ENCODE data around the gene KRTAP10-2. TPM values are rescaled to one million over a fixed set of nuclear protein-coding genes. Genes with fewer than 3 reads are reported as not detected.

The KRTAP10-2 gene
- total and polyA plus RNA-seq, 9 of the 15 experiments (the other 6 are each of a cell fraction or from before 2014, with no cell fraction given) = not detected

DNA sequence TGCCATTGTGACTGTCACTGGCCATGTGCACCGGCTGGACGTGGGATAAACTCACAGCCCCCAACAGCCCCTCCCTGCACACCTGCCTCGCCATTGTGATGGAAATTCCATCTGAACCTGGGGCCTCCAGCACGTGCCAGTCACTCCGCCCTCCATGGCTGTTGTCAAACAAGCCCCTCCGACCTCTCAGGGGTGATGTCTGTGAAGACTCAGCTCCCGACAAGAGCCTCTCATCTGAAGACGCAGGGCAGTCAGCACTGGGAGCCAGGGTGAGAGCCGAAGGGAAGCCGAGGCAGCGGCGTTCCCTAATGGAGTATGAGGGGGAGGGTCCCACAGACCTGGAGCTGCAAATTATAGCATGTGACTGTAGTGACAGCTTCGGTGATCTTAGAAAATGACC, 1.4 kb upstream of the KRTAP10-2 start:
- Histone ChIP-seq H2AFZ (ENCODE audit: low read depth, low read length) (no peak overlapping the region), H3K4me2 (ENCODE audit: insufficient read depth, low read length) (no peak overlapping the region), H3K4me3 (no peak overlapping the region), H3K79me2 (ENCODE audit: control insufficient read depth, insufficient read depth, low read length) (no peaks in the 10 kb centered on the region), H3K4me1 (replicated peaks in 1 of 2; ENCODE audit: control insufficient read depth in 2 of 2, insufficient read depth in 2 of 2, low read length in 2 of 2) (peaks cover 0 to 4% of the 10 kb centered on the region in 2 experiments; a peak in 1 of 5 replicates), H3K9me3 (replicated peaks; ENCODE audit: control insufficient read depth, insufficient read depth, low read depth, low read length) (no peaks in the 10 kb centered on the region), H3K9me1 (ENCODE audit: control insufficient read depth, insufficient read depth, low read length) (no peaks in the 10 kb centered on the region), H3K27ac (ENCODE audit: extremely low read depth, low read depth, low read length) (no peak overlapping the region), H3K36me3 (ENCODE audit: control insufficient read depth, insufficient read depth, low read length) (no peaks in the 10 kb centered on the region), H3K27me3 (ENCODE audit: control insufficient read depth in 2 of 2, insufficient read depth in 2 of 2, low read length in 2 of 2) (peaks cover 42 to 70% of the 10 kb centered on the region in 2 experiments), H4K20me1 (replicated peaks; ENCODE audit: control insufficient read depth, insufficient read depth, low read length) (0 out of 2 replicates have a peak, but pooled peaks cover 2% of the 10 kb centered on the region), H3K9ac (ENCODE audit: insufficient read depth in 1 of 2, low read depth in 2 of 2, low read length in 2 of 2) (no peak overlapping the region)
- POLR2A ChIA-PET = no interaction called here
- 2% methylated on average over 13 of the region's 13 CpGs for WGBS (ENCODE audit: insufficient coverage, low coverage, missing lambda C conversion rate)
- ATAC-seq (no peak), DNase-seq (ENCODE audit: extremely low read depth in 1 of 4, low spot score in 3 of 4) (no peak), FAIRE-seq (no peak)
- TF ChIP-seq FOXO4 (CRISPR knock-in tag; IDR thresholded peaks at IDR 0.05) (no peak), DDX20 (tag; IDR thresholded peaks at IDR 0.05; ENCODE audit: low read depth) (no peak)
- in situ Hi-C loops (cut with MboI) (no loop called here), intact Hi-C loops (cut with micrococcal nuclease) (no loop called here)
- CTCF ChIA-PET (ENCODE audit: low intra/inter-chr PET ratio) = no interaction called here
- no TSS peak for BruUV-seq (replicated peaks)

DNA sequence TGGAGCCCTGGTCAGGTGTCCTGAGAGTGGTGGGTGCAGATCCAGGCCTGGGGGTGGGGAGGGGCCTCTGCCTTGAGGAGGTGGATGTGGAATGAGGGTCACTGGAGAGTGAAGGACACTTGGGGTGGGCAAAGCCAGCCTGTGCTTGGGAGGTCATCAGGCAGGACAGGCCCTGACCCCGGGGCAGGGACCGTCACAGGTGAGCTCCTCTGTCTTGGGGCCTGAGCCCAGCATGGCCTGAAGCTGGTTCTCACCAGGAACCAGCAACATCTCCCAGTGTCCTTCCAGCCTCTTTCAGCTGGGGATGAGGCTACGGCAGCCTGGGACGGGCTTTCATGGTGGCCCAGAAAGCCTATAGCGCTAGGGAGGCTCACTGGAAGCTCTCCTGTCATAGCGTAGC, 831 bp upstream of the KRTAP10-2 start:
- in situ Hi-C loops (cut with MboI) = no loop called here
- Histone ChIP-seq H4K20me1 (replicated peaks; ENCODE audit: control insufficient read depth, insufficient read depth, low read length) (0 out of 2 replicates have a peak, but pooled peaks cover 2% of the 10 kb centered on the region), H3K9me3 (replicated peaks; ENCODE audit: control insufficient read depth, insufficient read depth, low read depth, low read length) (no peaks in the 10 kb centered on the region), H3K4me3 (no peak overlapping the region), H3K27ac (ENCODE audit: extremely low read depth, low read depth, low read length) (no peak overlapping the region), H3K4me1 (replicated peaks in 1 of 2; ENCODE audit: control insufficient read depth in 2 of 2, insufficient read depth in 2 of 2, low read length in 2 of 2) (peaks cover 0 to 4% of the 10 kb centered on the region in 2 experiments; a peak in 1 of 5 replicates), H3K9ac (ENCODE audit: insufficient read depth in 1 of 2, low read depth in 2 of 2, low read length in 2 of 2) (no peak overlapping the region), H2AFZ (ENCODE audit: low read depth, low read length) (no peak overlapping the region), H3K9me1 (ENCODE audit: control insufficient read depth, insufficient read depth, low read length) (no peaks in the 10 kb centered on the region), H3K79me2 (ENCODE audit: control insufficient read depth, insufficient read depth, low read length) (no peaks in the 10 kb centered on the region), H3K27me3 (ENCODE audit: control insufficient read depth in 2 of 2, insufficient read depth in 2 of 2, low read length in 2 of 2) (peaks cover 42 to 66% of the 10 kb centered on the region in 2 experiments), H3K36me3 (ENCODE audit: control insufficient read depth, insufficient read depth, low read length) (no peaks in the 10 kb centered on the region), H3K4me2 (ENCODE audit: insufficient read depth, low read length) (no peak overlapping the region)
- 3% methylated on average over 6 of the region's 6 CpGs for WGBS (ENCODE audit: insufficient coverage, low coverage, missing lambda C conversion rate)
- CTCF ChIA-PET (ENCODE audit: low intra/inter-chr PET ratio) = no interaction called here
- no peak for FAIRE-seq
- no TSS peak for BruUV-seq (replicated peaks)
- no peak for ATAC-seq
- DNase-seq (ENCODE audit: extremely low read depth in 1 of 4, low spot score in 3 of 4) = no peak
- POLR2A ChIA-PET = no interaction called here
- intact Hi-C loops (cut with micrococcal nuclease) = no loop called here
- TF ChIP-seq ZNF57 (CRISPR knock-in tag; IDR thresholded peaks at IDR 0.05) (no peak), L3MBTL2 (IDR thresholded peaks at IDR 0.05) (no peak), MBD2 (IDR thresholded peaks at IDR 0.05; ENCODE audit: borderline replicate concordance, low read depth) (no peak), SPI1 (IDR thresholded peaks at IDR 0.05; ENCODE audit: borderline replicate concordance, low read depth, low read length) (no peak)

Data from K562 (cell line).